NCI-H2081 treated with DMSO at 0.1 percent for 48 hours (cell line): ENCODE data around the gene RASA3.
A peak's percentile ranks its signal among the peaks of the same experiment; 100 is the strongest.

Experiments
- DNase-seq: peaks from one replicate; lab custom pipeline; 2025; lab: John Stamatoyannopoulos, UW

The RASA3 gene

DNA sequence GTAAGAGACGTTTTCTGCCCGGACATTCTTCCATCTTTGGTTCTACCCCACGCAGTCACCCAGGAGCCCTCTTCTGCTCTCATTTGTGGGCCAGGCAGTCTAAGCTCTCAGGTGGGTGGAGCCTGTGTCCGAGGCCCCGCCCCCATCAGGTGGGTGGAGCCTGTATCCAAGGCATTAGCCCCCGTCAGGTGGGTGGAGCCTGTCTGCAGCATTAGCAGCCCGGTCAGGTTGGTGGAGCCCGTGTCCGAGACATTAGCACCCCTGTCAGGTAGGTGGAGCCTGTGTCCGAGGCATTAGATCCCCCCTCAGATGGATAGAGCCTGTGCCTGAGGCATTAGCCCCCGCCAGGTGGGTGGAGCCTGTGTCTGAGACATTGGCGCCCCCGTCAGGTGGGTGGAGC lies 113.1 kb downstream of the RASA3 start:
- no peak for DNase-seq

DNA sequence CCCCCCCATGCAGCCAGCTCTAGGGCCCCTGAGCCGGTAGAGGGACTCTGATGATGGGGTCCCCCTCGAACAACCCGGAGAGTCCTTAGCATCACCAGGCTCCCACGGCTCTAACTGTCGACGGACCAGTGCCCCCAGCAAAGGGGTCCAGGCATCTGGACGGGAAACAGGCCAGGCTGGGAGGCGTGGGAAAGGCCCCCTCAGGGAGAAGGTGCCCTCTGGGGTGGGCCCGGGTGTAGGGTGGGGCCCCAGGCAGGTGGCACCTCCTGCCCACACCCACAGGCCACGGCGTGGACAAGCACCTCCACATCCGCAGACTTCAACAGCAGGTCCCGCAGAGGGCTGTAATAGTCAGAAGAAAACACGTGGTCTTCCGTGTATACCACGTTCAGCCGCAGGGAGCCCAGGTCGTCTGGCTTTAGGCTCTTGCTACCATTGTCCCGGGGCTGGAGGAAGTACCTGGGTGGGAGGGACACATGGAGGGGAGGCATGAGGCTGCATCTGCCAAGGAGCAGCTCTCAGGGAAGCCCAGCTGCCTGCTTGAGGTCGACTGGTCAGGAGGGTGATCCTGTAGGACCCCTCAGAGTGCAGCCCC lies 113.9 kb downstream of the RASA3 start:
- no peak for DNase-seq

GRCh38 chr13:114017966-114018365 lies 114.5 kb downstream of the RASA3 start:
- no peak for DNase-seq

- DNase-seq, result no peak
Measured at GRCh38 chr13:114017028-114017630, 115.3 kb downstream of the RASA3 start.

DNA sequence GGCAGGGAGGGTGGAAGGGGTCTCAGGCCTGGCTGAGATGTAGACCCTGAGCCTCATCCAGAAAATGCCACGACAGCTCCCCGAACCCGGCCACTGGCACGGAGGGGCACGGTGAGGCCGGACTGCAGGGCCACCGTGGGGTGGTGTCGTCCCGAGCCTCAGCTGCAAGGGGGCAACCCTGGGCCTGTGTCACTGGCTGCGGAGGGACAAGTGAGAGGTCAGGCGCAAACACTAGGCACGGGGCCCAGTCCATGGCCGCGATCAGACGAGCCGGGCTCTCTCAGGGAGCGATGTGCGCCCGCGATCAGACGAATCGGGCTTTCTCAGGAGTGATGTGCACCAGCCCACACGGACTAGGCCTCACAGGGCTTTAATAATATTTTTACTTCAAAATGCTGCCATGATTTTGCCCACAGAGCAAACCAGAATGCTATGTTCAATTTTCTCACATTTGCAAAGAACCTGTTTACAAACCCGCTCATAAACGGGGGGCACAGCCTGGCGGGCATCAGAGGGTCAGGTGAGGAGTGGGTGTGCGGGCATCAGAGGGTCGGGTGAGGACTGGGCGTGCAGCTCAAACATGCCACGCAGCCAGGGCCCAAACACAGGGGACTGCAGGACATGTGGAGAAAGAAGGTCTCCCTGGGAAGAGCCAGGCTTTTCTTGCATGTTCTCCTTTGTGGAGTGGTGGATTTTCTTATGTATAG lies 115.9 kb downstream of the RASA3 start:
- DNase-seq, result no peak

DNA sequence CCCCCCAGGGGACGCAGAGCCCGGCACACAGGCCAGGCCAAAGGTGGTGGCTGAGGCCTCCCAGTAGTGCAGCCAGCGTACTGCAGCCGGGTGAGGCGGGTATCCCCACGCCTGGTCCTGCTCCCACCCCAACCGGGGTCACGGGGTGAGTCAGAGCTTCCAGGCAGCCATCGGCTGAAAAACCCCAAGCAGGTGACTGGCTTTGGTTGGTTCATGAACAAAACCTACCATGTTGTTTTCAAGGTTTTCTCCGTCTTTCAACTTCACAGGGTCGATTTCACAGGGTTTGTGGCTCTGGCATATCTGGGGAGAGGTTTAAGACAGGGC lies 116.5 kb downstream of the RASA3 start:
- no peak for DNase-seq

DNA sequence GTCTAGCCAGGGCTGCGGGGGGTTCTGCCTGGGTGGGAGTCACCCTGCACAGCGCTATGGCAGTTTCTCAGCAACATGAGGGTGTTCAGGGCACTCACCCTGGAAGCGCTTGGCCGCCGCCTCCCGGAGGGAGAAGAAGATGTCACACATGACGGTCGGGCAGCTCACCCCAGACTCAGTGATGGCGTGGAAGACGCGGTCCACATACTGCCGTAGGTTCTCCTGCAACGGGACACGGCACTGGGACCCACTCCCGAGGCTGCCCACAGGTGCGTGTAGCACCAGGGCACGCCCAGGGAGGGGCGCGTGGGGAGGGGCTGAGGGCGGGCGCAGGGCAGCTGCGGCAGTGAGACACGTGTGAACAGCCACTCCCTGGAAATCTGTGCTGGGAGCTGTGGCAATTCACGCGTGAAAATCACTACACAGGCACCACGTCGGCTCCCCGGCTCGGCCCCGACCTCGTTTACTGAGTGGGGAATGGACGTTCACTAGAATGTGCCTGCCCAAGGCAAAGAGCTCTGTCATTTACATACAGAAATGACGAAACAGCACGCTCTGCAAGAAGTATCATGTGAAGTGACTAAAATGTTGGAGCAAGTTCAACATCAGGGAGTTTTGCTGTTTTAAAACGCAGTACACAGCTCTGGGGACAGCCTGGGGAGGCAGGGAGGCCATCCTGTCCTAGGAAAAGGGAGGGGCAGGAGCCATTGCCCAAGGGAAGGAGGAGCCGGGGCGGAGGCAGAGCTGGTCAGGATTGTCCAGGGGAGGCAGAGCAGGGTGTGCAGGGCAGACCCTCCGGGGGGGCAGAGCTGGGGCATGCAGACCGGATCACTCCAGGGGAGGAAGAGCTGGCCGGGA lies 117.1 kb downstream of the RASA3 start:
- peak; percentile 22 for DNase-seq

GRCh38 chr13:114013952-114014629 lies 118.3 kb downstream of the RASA3 start:
- no peak for DNase-seq

DNA sequence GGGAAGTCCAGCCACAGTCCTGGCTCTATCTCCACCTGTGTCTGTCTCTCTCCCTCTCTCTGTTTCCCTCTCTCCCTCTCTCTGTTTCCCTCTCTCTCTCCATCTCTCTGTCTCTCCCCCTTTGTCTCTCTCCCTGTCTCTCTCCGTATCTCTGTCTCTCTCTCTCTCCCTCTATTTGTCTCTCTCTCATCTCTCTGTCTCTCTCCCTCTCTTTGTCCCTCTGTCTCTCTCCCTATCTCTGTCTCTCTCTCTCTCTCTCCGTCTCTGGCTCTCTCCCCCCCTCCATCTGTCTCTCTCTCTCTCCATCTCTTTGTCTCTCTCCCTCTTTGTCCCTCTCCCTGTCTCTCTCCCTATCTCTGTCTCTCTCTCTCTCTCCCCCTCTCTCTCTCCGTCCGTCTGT lies 119.1 kb downstream of the RASA3 start:
- DNase-seq, result no peak

DNA sequence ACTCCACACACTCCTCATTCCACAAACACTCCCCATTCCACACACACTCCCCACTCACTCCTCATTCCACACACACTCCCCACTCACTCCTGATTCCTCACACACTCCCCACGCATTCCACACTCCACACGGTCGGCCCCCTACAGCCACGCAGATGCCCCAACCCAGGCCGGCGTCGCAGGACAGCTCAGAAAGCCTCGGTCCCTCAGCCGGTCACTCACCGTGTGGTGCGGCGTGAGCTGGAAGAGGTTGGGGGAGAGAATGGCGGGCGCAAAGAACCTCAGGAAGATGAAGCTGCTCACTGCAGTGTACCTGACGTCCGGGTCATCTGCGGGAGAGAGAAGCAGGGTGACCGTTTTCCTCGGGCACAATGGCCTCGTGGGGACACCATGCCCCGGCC lies 119.5 kb downstream of the RASA3 start:
- no peak for DNase-seq

- no peak for DNase-seq
Measured at GRCh38 chr13:114012141-114012540, 120.3 kb downstream of the RASA3 start.

GRCh38 chr13:114011226-114011625 lies 121.2 kb downstream of the RASA3 start:
- no peak for DNase-seq

GRCh38 chr13:114010401-114011101 lies 121.9 kb downstream of the RASA3 start:
- DNase-seq, result no peak

GRCh38 chr13:114009590-114010400 lies 122.6 kb downstream of the RASA3 start:
- DNase-seq, result no peak

DNA sequence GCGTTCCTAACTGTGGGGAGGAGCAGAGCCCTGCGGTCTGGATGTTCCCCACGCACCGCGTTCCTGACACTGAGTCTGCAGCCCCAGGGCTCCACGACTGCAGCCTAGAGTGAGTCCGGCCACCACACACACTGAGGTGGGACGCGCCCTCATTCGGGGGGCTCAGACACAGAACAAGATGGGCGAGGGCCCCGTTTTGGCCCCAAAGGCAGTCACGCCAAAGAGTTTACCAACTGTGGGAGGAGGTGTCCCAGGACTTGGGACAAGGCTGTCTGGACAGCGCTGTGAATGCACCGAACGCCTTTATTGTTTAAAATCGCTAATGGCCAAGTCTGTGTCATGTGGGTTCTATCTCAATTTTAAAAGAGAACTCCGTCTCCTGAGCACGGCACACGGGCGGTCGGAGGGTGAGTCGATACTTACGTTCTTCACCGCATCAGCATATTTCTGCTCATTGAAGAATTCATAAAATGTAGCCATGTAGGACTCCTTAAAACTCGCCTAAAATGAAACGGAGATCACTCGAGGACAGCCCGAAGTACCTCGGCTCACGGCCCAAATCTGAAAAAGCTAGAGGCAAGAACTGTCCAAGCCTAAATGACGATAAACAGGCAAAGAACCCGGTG lies 123.3 kb downstream of the RASA3 start:
- DNase-seq, result no peak

DNA sequence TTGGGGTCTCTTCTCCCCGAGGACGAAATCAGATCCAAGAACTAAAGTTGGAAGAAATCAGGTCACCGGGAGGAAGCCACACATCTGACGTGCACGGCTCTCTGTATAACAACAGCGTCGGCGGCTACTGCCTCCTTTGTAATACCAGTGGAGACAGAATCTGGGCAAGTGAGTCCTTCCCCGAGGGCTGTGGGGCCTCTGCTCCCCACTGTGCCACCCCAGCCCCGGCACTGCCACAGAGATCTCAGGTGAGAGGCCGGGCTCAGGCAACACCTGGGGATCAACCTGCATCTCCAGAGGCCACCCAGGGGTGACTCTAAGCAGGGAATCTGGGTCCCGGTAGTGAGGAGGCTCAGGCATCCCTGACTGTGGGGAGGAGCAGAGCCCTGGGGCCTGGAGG lies 124.9 kb downstream of the RASA3 start:
- no peak for DNase-seq

GRCh38 chr13:114005206-114005724 lies 127.2 kb downstream of the RASA3 start:
- no peak for DNase-seq

- DNase-seq, result no peak
Measured at GRCh38 chr13:114004420-114005205, 127.8 kb downstream of the RASA3 start.

DNA sequence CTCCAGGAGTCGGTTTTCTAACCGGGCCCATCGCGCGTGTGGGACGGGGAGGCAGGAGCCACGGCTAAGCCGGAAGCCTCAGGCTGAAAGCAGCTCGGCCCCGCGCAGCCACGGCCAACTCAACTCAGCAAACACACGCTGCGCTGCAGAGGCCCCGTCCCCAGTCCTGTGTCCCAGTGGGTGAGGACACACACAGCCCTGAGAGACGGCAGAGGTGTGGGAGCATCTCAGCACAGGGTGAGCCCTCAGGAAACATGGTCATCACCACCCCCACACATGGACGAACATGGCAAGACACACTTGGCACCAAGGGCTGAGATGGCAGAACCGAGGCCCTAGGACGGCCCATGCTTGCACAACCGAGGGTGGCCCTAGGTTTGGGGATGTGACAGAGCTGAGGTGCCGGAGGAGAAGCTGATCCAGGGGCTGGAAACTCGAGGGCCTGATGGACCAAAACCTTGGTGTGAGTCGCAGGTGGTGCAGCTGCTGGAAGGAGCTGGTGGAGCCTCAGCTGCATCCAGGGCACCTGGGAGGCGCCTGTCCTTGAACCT lies 129.6 kb downstream of the RASA3 start:
- no peak for DNase-seq
